Activated naive CD8-positive, alpha-beta T cell treated with anti-CD3 and anti-CD28 coated beads for 36 hours (primary cell): ENCODE results near the gene A1BG. TPM values are rescaled to one million over a fixed set of nuclear protein-coding genes. Genes with fewer than 3 reads are reported as not detected.

Experiments used
- DNase-seq: peaks from one replicate; pipeline ENCODE4 v3.0.0; 2021
- H3K27ac Mint-ChIP-seq: one replicate; pipeline ENCODE4 v1.8.0; 2022; ENCODE audit warnings: mild to moderate bottlenecking, moderate library complexity, mixed read lengths
- H3K27me3 Mint-ChIP-seq: one replicate; pipeline ENCODE4 v1.8.0; 2022; ENCODE audit warnings: mild to moderate bottlenecking, mixed read lengths
- H3K36me3 Mint-ChIP-seq: one replicate; pipeline ENCODE4 v1.8.0; 2021; ENCODE audit warnings: mild to moderate bottlenecking, mixed read lengths
- H3K4me1 Mint-ChIP-seq: one replicate; pipeline ENCODE4 v1.8.0; 2021; ENCODE audit warnings: mixed read lengths
- H3K4me3 Mint-ChIP-seq: one replicate; pipeline ENCODE4 v1.8.0; 2022; ENCODE audit warnings: mild to moderate bottlenecking, moderate library complexity, mixed read lengths
- H3K9me3 Mint-ChIP-seq: one replicate; pipeline ENCODE4 v1.8.0; 2022; ENCODE audit warnings: mixed read lengths
- total RNA-seq, 2 experiments: library from RNA; stranded (reverse); gene quantifications; one replicate each; pipeline ENCODE4 v1.2.3, GENCODE V29; 2021

A1BG gene
- total RNA-seq, 2 experiments from 2014 or later = 18.7 to 23.2 TPM

- Mint-ChIP-seq H3K9me3 (no peaks in the 10 kb centered on the region), H3K4me1 (peaks cover 7% of the 10 kb centered on the region), H3K27me3 (no peaks in the 10 kb centered on the region), H3K36me3 (no peaks in the 10 kb centered on the region), H3K27ac (no peak overlapping the region), H3K4me3 (no peak overlapping the region)
- no peak for DNase-seq
Observed at GRCh38 chr19:58374200-58374599, 20.9 kb upstream of the A1BG start.

GRCh38 chr19:58372311-58373133 is 19.2 kb upstream of the A1BG start:
- no peak overlapping the region for H3K27ac Mint-ChIP-seq
- H3K4me3 Mint-ChIP-seq = no peak overlapping the region
- H3K36me3 Mint-ChIP-seq = no peaks in the 10 kb centered on the region
- H3K9me3 Mint-ChIP-seq = no peaks in the 10 kb centered on the region
- H3K4me1 Mint-ChIP-seq = peaks cover 3% of the 10 kb centered on the region
- no peaks in the 10 kb centered on the region for H3K27me3 Mint-ChIP-seq
- no peak for DNase-seq

DNA sequence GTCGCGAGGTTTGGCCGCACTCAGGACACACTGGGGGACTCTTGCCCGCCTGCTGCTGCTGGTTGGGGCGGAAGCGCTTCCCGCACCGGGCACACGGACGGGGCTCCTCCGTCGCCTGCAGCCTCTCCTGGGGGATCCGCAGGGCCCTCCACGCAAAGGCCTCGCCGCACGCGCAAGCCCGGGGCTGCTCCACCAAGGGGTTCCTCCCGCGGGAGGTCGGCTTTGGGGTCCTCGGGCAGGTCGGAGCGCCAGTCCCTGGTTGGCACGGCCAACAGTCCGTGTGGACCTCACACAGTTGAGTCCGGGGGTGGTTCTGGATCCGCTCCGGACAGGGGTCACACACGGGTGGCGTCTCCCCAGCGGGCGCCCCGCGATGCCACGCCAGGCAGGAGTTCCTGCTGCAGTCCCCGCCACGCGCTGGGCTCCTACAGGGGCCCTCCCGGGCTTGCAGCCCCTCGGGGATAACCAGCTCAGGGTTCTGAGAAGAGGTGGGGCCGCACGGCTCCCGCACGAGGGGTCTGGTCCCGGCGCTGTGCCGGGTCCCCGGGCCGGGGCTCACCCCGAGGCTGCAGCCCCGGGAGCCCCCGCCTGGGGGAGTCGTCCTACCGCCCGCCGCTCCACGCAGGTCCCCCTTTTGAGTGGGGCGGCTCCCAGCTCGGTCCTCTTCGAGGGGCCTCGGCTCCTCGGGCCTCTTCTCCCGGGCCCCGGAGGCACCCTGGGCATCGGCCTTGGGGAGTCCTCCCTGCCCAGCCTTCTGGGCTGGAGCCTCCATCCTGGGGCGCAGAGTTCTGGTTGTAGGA is 15.5 kb upstream of the A1BG start:
- no peak for DNase-seq
- Mint-ChIP-seq H3K4me3 (no peak overlapping the region), H3K9me3 (no peaks in the 10 kb centered on the region), H3K27ac (no peak overlapping the region), H3K27me3 (no peaks in the 10 kb centered on the region), H3K36me3 (no peaks in the 10 kb centered on the region), H3K4me1 (no peaks in the 10 kb centered on the region)

- H3K36me3 Mint-ChIP-seq = no peaks in the 10 kb centered on the region
- no peak overlapping the region for H3K4me3 Mint-ChIP-seq
- H3K4me1 Mint-ChIP-seq = peaks cover 1% of the 10 kb centered on the region
- no peaks in the 10 kb centered on the region for H3K9me3 Mint-ChIP-seq
- no peak overlapping the region for H3K27ac Mint-ChIP-seq
- DNase-seq = no peak
- H3K27me3 Mint-ChIP-seq = no peaks in the 10 kb centered on the region
Observed at GRCh38 chr19:58367698-58368454, 14.6 kb upstream of the A1BG start.

DNA sequence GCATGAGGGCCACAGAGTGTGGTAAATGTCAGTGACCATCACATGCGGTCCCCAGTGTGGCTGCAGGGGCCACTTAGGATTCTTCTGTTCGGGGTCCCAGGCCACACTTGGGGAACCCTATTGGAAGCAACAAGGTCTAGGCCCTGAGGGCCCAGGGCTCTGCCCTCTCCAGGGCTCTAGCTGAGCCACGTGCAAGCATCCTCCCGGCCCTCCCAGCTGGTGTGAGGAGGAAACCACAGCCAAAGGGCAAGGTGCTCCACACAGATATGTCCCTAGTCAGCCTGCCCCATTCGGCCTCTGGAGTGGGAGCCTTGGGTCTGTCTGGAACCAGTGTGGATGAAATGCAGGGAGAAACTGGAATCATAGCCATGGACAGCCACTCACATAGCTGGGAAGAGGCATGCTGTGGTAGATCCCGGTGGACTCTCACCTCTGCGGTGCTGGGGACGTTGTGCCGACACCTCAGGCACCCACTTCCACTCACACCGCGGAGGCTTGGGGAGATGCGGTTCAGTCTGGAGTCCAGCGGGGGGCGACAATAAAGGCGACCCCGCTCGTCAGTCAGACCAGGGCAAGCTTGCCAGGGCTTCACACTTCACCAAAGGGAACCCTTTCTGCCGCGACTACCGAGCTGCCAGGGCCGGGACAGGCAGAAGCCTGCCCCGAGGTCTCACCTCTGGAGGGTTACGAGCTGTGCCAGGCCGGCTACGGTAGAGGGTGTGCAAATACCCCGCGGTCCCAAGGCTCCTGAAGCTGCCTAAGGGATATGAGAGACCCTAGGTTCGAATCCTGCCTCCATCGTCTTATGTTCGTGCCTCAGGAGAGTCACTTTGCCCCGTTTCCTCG is 13.5 kb upstream of the A1BG start:
- Mint-ChIP-seq H3K9me3 (no peaks in the 10 kb centered on the region), H3K27ac (no peak overlapping the region), H3K4me3 (no peak overlapping the region), H3K27me3 (no peaks in the 10 kb centered on the region), H3K36me3 (no peaks in the 10 kb centered on the region), H3K4me1 (peaks cover 4% of the 10 kb centered on the region)
- no peak for DNase-seq

DNA sequence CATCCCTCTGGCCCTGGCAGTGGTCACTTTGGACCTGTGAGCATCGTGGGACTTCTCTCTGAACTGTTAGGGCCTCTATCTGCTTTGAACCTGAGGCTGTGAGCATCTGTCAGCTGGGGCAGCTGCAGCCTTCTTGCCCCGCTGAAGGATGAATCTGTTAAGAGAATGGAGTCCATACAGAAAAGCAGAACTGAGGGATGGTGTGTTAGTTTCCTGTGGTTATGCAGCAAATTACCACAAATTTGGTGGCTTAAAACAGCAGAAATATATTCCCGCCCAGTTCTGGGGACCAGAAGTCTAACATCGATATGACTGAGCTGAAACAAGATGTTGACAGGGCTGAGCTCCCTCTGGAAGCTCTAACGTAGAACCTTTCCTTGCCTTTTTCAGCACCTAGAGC is 10.9 kb upstream of the A1BG start:
- no peak overlapping the region for H3K27ac Mint-ChIP-seq
- H3K4me1 Mint-ChIP-seq = peaks cover 11% of the 10 kb centered on the region
- H3K9me3 Mint-ChIP-seq = no peaks in the 10 kb centered on the region
- no peaks in the 10 kb centered on the region for H3K36me3 Mint-ChIP-seq
- DNase-seq = no peak
- H3K27me3 Mint-ChIP-seq = no peaks in the 10 kb centered on the region
- H3K4me3 Mint-ChIP-seq = no peak overlapping the region

- peak within 1 kb of the TSS; percentile 94 for H3K27ac Mint-ChIP-seq
- no peaks in the 10 kb centered on the region for H3K27me3 Mint-ChIP-seq
- H3K4me3 Mint-ChIP-seq = peak within 1 kb of the TSS; percentile 87
- peak; percentile 99 for DNase-seq
- H3K9me3 Mint-ChIP-seq = no peaks in the 10 kb centered on the region
- H3K36me3 Mint-ChIP-seq = no peaks in the 10 kb centered on the region
- peaks cover 14% of the 10 kb centered on the region for H3K4me1 Mint-ChIP-seq
Observed at GRCh38 chr19:58362272-58362994, 9.1 kb upstream of the A1BG start, which contains the start of gene ZNF497. ZNF497 (minus strand) TSS chr19:58362751; CDS start chr19:58357635, 5,116 bp downstream.

GRCh38 chr19:58361900-58362271 is 8.6 kb upstream of the A1BG start:
- peak; percentile 65 for DNase-seq
- H3K9me3 Mint-ChIP-seq = no peaks in the 10 kb centered on the region
- peaks cover 14% of the 10 kb centered on the region for H3K4me1 Mint-ChIP-seq
- no peaks in the 10 kb centered on the region for H3K27me3 Mint-ChIP-seq
- peak overlapping the region; percentile 94 for H3K27ac Mint-ChIP-seq
- H3K4me3 Mint-ChIP-seq = peak overlapping the region; percentile 87
- H3K36me3 Mint-ChIP-seq = no peaks in the 10 kb centered on the region

DNA sequence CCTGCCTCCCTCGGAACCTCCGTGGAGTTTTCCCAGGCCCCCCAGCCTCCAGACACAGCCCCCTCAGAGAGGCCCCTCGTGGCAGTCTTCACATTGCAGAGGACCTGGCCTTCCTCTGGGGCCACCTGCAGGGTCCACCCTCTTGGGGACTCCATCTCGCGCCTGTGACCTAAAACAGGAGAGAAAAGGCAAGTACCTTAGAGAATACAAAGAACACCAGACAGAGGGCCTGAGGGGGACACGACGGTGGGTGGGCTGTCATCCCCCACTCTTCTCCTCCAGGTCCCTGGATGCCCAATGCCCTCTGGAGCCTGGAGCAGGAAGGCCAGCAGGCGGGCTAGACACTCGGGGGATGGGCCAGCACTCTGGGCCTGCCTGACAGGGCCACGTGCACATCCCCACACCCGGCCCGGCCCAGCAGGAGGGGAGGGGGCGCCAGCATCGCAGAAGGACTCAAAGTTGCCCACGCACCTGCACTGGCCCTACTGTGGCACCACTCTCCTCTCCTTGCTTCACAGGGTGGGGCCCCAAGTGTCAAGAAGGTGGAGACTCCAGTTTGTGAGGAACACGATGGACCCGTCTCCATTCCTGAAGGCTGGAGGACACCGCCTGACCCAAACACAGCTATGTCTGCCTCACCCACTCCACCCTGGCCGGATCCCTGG is 4.3 kb upstream of the A1BG start:
- Mint-ChIP-seq H3K9me3 (no peaks in the 10 kb centered on the region), H3K4me3 (no peak overlapping the region), H3K27me3 (no peaks in the 10 kb centered on the region), H3K27ac (no peak overlapping the region), H3K36me3 (no peaks in the 10 kb centered on the region), H3K4me1 (peaks cover 20% of the 10 kb centered on the region)
- DNase-seq = no peak

GRCh38 chr19:58356766-58357480 is 3.6 kb upstream of the A1BG start:
- peak overlapping the region; percentile 37 for H3K4me3 Mint-ChIP-seq
- H3K4me1 Mint-ChIP-seq = peaks cover 19% of the 10 kb centered on the region
- DNase-seq = no peak
- no peaks in the 10 kb centered on the region for H3K27me3 Mint-ChIP-seq
- no peaks in the 10 kb centered on the region for H3K9me3 Mint-ChIP-seq
- H3K27ac Mint-ChIP-seq = no peak overlapping the region
- peaks cover 5% of the 10 kb centered on the region for H3K36me3 Mint-ChIP-seq

- no peaks in the 10 kb centered on the region for H3K9me3 Mint-ChIP-seq
- peaks cover 13% of the 10 kb centered on the region for H3K4me1 Mint-ChIP-seq
- H3K4me3 Mint-ChIP-seq = peak overlapping the region; percentile 37
- DNase-seq = peak; percentile 66
- H3K27me3 Mint-ChIP-seq = no peaks in the 10 kb centered on the region
- peaks cover 12% of the 10 kb centered on the region for H3K36me3 Mint-ChIP-seq
- peak overlapping the region; percentile 16 for H3K27ac Mint-ChIP-seq
Observed at GRCh38 chr19:58355908-58356765, 2.8 kb upstream of the A1BG start.

DNA sequence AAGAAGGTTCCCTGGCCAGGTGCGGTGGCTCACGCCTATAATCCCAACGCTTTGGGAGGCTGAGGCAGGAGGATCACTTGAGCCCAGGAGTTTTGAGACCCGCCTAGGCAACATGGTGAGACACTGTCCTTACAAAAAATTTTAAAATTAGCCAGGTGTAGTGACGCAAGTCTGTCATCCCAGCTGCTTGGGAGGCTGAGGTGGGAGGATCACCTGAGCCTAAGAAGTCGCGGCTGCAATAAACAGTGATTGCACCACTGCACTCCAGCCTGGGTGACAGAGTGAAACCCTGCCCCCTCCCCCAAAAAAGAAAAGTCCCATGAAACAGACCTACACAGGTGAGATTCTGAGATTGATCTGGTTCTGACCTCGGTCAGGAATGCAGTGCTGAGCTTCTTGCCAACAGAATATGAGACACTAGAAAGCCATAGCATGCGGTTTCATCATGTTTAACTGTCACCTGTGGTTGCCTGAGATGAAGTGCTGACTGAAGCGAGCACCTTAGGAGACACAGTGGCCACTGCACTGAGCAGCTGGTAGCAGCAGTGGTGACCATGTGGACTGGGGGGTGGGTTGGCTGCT is 2.0 kb upstream of the A1BG start:
- Mint-ChIP-seq H3K4me3 (no peak overlapping the region), H3K36me3 (peaks cover 18% of the 10 kb centered on the region), H3K4me1 (peaks cover 12% of the 10 kb centered on the region), H3K27me3 (no peaks in the 10 kb centered on the region), H3K27ac (peak overlapping the region; percentile 16), H3K9me3 (no peaks in the 10 kb centered on the region)
- no peak for DNase-seq
